Measurements from ENCODE around the gene SIDT2. TPM values are rescaled to one million over a fixed set of nuclear protein-coding genes. Genes with fewer than 3 reads are reported as not detected.

The SIDT2 gene
- total and polyA plus RNA-seq, 2 of the 13 experiments (the other 11 are each of a cell fraction or from before 2014, with no cell fraction given), result 11.5 to 28.0 TPM

- TF ChIP-seq ZNF331 (CRISPR knock-in tag; IDR thresholded peaks at IDR 0.05), result no peak
- no peak for TF ChIP-seq NR2F2 (IDR thresholded peaks at IDR 0.05; ENCODE audit: borderline replicate concordance, low read depth)
- TF ChIP-seq ETV5 (CRISPR knock-in tag; IDR thresholded peaks at IDR 0.05; ENCODE audit: borderline replicate concordance), result no peak
- peak; percentile 57 for TF ChIP-seq ZNF121 (CRISPR knock-in tag; IDR thresholded peaks at IDR 0.05)
- TF ChIP-seq, protein P1, sequence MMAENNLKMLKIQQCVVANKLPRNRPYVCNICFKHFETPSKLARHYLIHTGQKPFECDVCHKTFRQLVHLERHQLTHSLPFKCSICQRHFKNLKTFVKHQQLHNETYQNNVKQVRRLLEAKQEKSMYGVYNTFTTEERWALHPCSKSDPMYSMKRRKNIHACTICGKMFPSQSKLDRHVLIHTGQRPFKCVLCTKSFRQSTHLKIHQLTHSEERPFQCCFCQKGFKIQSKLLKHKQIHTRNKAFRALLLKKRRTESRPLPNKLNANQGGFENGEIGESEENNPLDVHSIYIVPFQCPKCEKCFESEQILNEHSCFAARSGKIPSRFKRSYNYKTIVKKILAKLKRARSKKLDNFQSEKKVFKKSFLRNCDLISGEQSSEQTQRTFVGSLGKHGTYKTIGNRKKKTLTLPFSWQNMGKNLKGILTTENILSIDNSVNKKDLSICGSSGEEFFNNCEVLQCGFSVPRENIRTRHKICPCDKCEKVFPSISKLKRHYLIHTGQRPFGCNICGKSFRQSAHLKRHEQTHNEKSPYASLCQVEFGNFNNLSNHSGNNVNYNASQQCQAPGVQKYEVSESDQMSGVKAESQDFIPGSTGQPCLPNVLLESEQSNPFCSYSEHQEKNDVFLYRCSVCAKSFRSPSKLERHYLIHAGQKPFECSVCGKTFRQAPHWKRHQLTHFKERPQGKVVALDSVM (CRISPR knock-in tag; IDR thresholded peaks at IDR 0.05), result 0 out of 2 replicates have a peak, but pooled peaks have one; percentile 35
- no peak for TF ChIP-seq NFAT5 (CRISPR knock-in tag; IDR thresholded peaks at IDR 0.05)
- Histone ChIP-seq H3K79me2 (ENCODE audit: insufficient read depth, low read length) (peaks cover 85% of the 10 kb centered on the region), H3K9me3 (ENCODE audit: low read length) (no peaks in the 10 kb centered on the region), H4K20me1 (ENCODE audit: insufficient read depth, low read length) (peaks cover 65% of the 10 kb centered on the region), H2AFZ (ENCODE audit: low read length) (no peak overlapping the region), H3K4me3 (replicated peaks in 1 of 3; ENCODE audit: insufficient read depth in 1 of 3, low read depth in 2 of 3, low read length in 3 of 3) (no peak overlapping the region), H3K27ac (ENCODE audit: extremely low read length, insufficient read depth, low read length) (no peak overlapping the region), H3K27me3 (ENCODE audit: control insufficient read depth in 1 of 2, insufficient read depth in 2 of 2, low read length in 2 of 2) (no peaks in the 10 kb centered on the region), H3K36me3 (replicated peaks in 1 of 2; ENCODE audit: control insufficient read depth in 1 of 2, insufficient read depth in 2 of 2, low read length in 2 of 2) (peaks cover 9 to 33% of the 10 kb centered on the region in 2 experiments), H3K9ac (ENCODE audit: insufficient read depth, low read depth, low read length) (no peak overlapping the region), H3K4me1 (ENCODE audit: insufficient read depth, low read length) (no peaks in the 10 kb centered on the region), H3K4me2 (ENCODE audit: low read depth, low read length) (no peak overlapping the region)
- ChIA-PET POLR2A (no interaction called here), CTCF (ENCODE audit: low intra/inter-chr PET ratio, low total read pairs) (no interaction called here)
- no TSS peak for BruUV-seq (replicated peaks)
- WGBS (ENCODE audit: low lambda C conversion rate), result 98% methylated on average over 5 of the region's 5 CpGs
- intact Hi-C loops (cut with micrococcal nuclease; ENCODE audit: unreplicated experiment) (no loop called here), in situ Hi-C loops (cut with HindIII; ENCODE audit: extremely low pct_ligation_motif_present, low pct_unique_long_range_greater_than_20kb) (no loop called here)
- DNase-seq (ENCODE audit: low spot score) (no peak), ATAC-seq (no peak), FAIRE-seq (no peak)
Measured at GRCh38 chr11:117154468-117154867, 24.1 kb upstream of the SIDT2 start.

Measured in HepG2 (cell line).